ENCODE data around the gene TRAPPC10.
A peak's percentile ranks its signal among the peaks of the same experiment; 100 is the strongest.

Gene TRAPPC10

GRCh38 chr21:44013380-44014088 lies 1.4 kb downstream of the TRAPPC10 start:
- no peaks in the 10 kb centered on the region for H3K9me3 ChIP-seq (ENCODE audit: insufficient read depth, low read length)
- H3K27me3 ChIP-seq (ENCODE audit: insufficient read depth, insufficient read length) = no peaks in the 10 kb centered on the region
- no peak for DNase-seq (ENCODE audit: low read depth, low spot score)
- no peak for TF ChIP-seq SUZ12 (IDR thresholded peaks at IDR 0.05; ENCODE audit: extremely low read depth, insufficient read depth, insufficient read length)
- TF ChIP-seq ZNF274 (IDR thresholded peaks at IDR 0.05; ENCODE audit: low read depth, low read length) = no peak
- TF ChIP-seq YY1 (IDR thresholded peaks at IDR 0.05; ENCODE audit: insufficient read depth, insufficient read length) = no peak
- H3K4me1 ChIP-seq (ENCODE audit: insufficient read depth, insufficient read length) = peaks cover 15% of the 10 kb centered on the region
- peak overlapping the region; percentile 97 for H3K9ac ChIP-seq (ENCODE audit: insufficient read length, low read depth)
- H3K4me3 ChIP-seq (ENCODE audit: insufficient read length, low read depth) = peak overlapping the region; percentile 91
- H3K36me3 ChIP-seq (ENCODE audit: insufficient read depth, insufficient read length, low read length) = no peaks in the 10 kb centered on the region

- H3K4me3 ChIP-seq (ENCODE audit: insufficient read length, low read depth) = no peak overlapping the region
- TF ChIP-seq SUZ12 (IDR thresholded peaks at IDR 0.05; ENCODE audit: extremely low read depth, insufficient read depth, insufficient read length) = no peak
- TF ChIP-seq ZNF274 (IDR thresholded peaks at IDR 0.05; ENCODE audit: low read depth, low read length) = no peak
- no peak for TF ChIP-seq YY1 (IDR thresholded peaks at IDR 0.05; ENCODE audit: insufficient read depth, insufficient read length)
- no peak for DNase-seq (ENCODE audit: low read depth, low spot score)
- H3K4me1 ChIP-seq (ENCODE audit: insufficient read depth, insufficient read length) = peaks cover 6% of the 10 kb centered on the region
- no peaks in the 10 kb centered on the region for H3K27me3 ChIP-seq (ENCODE audit: insufficient read depth, insufficient read length)
- peaks cover 2% of the 10 kb centered on the region for H3K36me3 ChIP-seq (ENCODE audit: insufficient read depth, insufficient read length, low read length)
- no peaks in the 10 kb centered on the region for H3K9me3 ChIP-seq (ENCODE audit: insufficient read depth, low read length)
- H3K9ac ChIP-seq (ENCODE audit: insufficient read length, low read depth) = no peak overlapping the region
Measured at GRCh38 chr21:44017601-44018000, 5.5 kb downstream of the TRAPPC10 start.

GRCh38 chr21:44018127-44018526 lies 6.0 kb downstream of the TRAPPC10 start:
- DNase-seq (ENCODE audit: low read depth, low spot score) = no peak
- peaks cover 6% of the 10 kb centered on the region for H3K4me1 ChIP-seq (ENCODE audit: insufficient read depth, insufficient read length)
- no peak overlapping the region for H3K4me3 ChIP-seq (ENCODE audit: insufficient read length, low read depth)
- TF ChIP-seq ZNF274 (IDR thresholded peaks at IDR 0.05; ENCODE audit: low read depth, low read length) (no peak), SUZ12 (IDR thresholded peaks at IDR 0.05; ENCODE audit: extremely low read depth, insufficient read depth, insufficient read length) (no peak), YY1 (IDR thresholded peaks at IDR 0.05; ENCODE audit: insufficient read depth, insufficient read length) (no peak)
- no peaks in the 10 kb centered on the region for H3K27me3 ChIP-seq (ENCODE audit: insufficient read depth, insufficient read length)
- no peaks in the 10 kb centered on the region for H3K9me3 ChIP-seq (ENCODE audit: insufficient read depth, low read length)
- no peak overlapping the region for H3K9ac ChIP-seq (ENCODE audit: insufficient read length, low read depth)
- H3K36me3 ChIP-seq (ENCODE audit: insufficient read depth, insufficient read length, low read length) = peaks cover 2% of the 10 kb centered on the region

GRCh38 chr21:44018813-44019567 lies 6.9 kb downstream of the TRAPPC10 start:
- Histone ChIP-seq H3K4me3 (ENCODE audit: insufficient read length, low read depth) (no peak overlapping the region), H3K4me1 (ENCODE audit: insufficient read depth, insufficient read length) (peaks cover 2% of the 10 kb centered on the region), H3K9ac (ENCODE audit: insufficient read length, low read depth) (no peak overlapping the region), H3K9me3 (ENCODE audit: insufficient read depth, low read length) (no peaks in the 10 kb centered on the region), H3K36me3 (ENCODE audit: insufficient read depth, insufficient read length, low read length) (peaks cover 2% of the 10 kb centered on the region), H3K27me3 (ENCODE audit: insufficient read depth, insufficient read length) (no peaks in the 10 kb centered on the region)
- TF ChIP-seq YY1 (IDR thresholded peaks at IDR 0.05; ENCODE audit: insufficient read depth, insufficient read length) = no peak
- no peak for TF ChIP-seq SUZ12 (IDR thresholded peaks at IDR 0.05; ENCODE audit: extremely low read depth, insufficient read depth, insufficient read length)
- no peak for TF ChIP-seq ZNF274 (IDR thresholded peaks at IDR 0.05; ENCODE audit: low read depth, low read length)
- no peak for DNase-seq (ENCODE audit: low read depth, low spot score)

GRCh38 chr21:44019568-44019958 lies 7.5 kb downstream of the TRAPPC10 start:
- Histone ChIP-seq H3K9ac (ENCODE audit: insufficient read length, low read depth) (no peak overlapping the region), H3K4me3 (ENCODE audit: insufficient read length, low read depth) (no peak overlapping the region), H3K36me3 (ENCODE audit: insufficient read depth, insufficient read length, low read length) (peaks cover 2% of the 10 kb centered on the region), H3K4me1 (ENCODE audit: insufficient read depth, insufficient read length) (peaks cover 5% of the 10 kb centered on the region), H3K9me3 (ENCODE audit: insufficient read depth, low read length) (no peaks in the 10 kb centered on the region), H3K27me3 (ENCODE audit: insufficient read depth, insufficient read length) (no peaks in the 10 kb centered on the region)
- DNase-seq (ENCODE audit: low read depth, low spot score) = no peak
- TF ChIP-seq SUZ12 (IDR thresholded peaks at IDR 0.05; ENCODE audit: extremely low read depth, insufficient read depth, insufficient read length) = no peak
- TF ChIP-seq ZNF274 (IDR thresholded peaks at IDR 0.05; ENCODE audit: low read depth, low read length) = no peak
- no peak for TF ChIP-seq YY1 (IDR thresholded peaks at IDR 0.05; ENCODE audit: insufficient read depth, insufficient read length)

- Histone ChIP-seq H3K4me3 (ENCODE audit: insufficient read length, low read depth) (no peak overlapping the region), H3K9ac (ENCODE audit: insufficient read length, low read depth) (no peak overlapping the region), H3K36me3 (ENCODE audit: insufficient read depth, insufficient read length, low read length) (peaks cover 2% of the 10 kb centered on the region), H3K27me3 (ENCODE audit: insufficient read depth, insufficient read length) (no peaks in the 10 kb centered on the region), H3K4me1 (ENCODE audit: insufficient read depth, insufficient read length) (peaks cover 8% of the 10 kb centered on the region), H3K9me3 (ENCODE audit: insufficient read depth, low read length) (no peaks in the 10 kb centered on the region)
- DNase-seq (ENCODE audit: low read depth, low spot score) = no peak
- TF ChIP-seq YY1 (IDR thresholded peaks at IDR 0.05; ENCODE audit: insufficient read depth, insufficient read length) = no peak
- TF ChIP-seq SUZ12 (IDR thresholded peaks at IDR 0.05; ENCODE audit: extremely low read depth, insufficient read depth, insufficient read length) = no peak
- no peak for TF ChIP-seq ZNF274 (IDR thresholded peaks at IDR 0.05; ENCODE audit: low read depth, low read length)
Measured at GRCh38 chr21:44020551-44020950, 8.4 kb downstream of the TRAPPC10 start.

- Histone ChIP-seq H3K27me3 (ENCODE audit: insufficient read depth, insufficient read length) (no peaks in the 10 kb centered on the region), H3K4me1 (ENCODE audit: insufficient read depth, insufficient read length) (peaks cover 12% of the 10 kb centered on the region), H3K9me3 (ENCODE audit: insufficient read depth, low read length) (no peaks in the 10 kb centered on the region), H3K4me3 (ENCODE audit: insufficient read length, low read depth) (no peak overlapping the region), H3K36me3 (ENCODE audit: insufficient read depth, insufficient read length, low read length) (peaks cover 2% of the 10 kb centered on the region), H3K9ac (ENCODE audit: insufficient read length, low read depth) (no peak overlapping the region)
- TF ChIP-seq SUZ12 (IDR thresholded peaks at IDR 0.05; ENCODE audit: extremely low read depth, insufficient read depth, insufficient read length) (no peak), YY1 (IDR thresholded peaks at IDR 0.05; ENCODE audit: insufficient read depth, insufficient read length) (no peak), ZNF274 (IDR thresholded peaks at IDR 0.05; ENCODE audit: low read depth, low read length) (no peak)
- DNase-seq (ENCODE audit: low read depth, low spot score) = no peak
Measured at GRCh38 chr21:44021064-44021463, 9.0 kb downstream of the TRAPPC10 start.

Measured in NT2/D1 (cell line).